Nephron progenitor cell (in vitro differentiated cells): Measurements from ENCODE around the gene PDE4C.

ENCODE experiments used
- DNase-seq: peaks from one replicate; pipeline ENCODE4 v3.0.0; 2021
- H3K27ac Mint-ChIP-seq: 2 replicates; pipeline ENCODE4 v1.8.0; 2021; ENCODE audit warnings: mild to moderate bottlenecking, moderate library complexity, mixed read lengths
- H3K27me3 Mint-ChIP-seq: 2 replicates; pipeline ENCODE4 v1.8.0; 2021; ENCODE audit warnings: mild to moderate bottlenecking, low read depth, mixed read lengths; ENCODE audit not compliant: poor library complexity
- H3K36me3 Mint-ChIP-seq: 2 replicates; pipeline ENCODE4 v1.8.0; 2021; ENCODE audit warnings: low read depth, mixed read lengths
- H3K4me1 Mint-ChIP-seq: 2 replicates; pipeline ENCODE4 v1.8.0; 2021; ENCODE audit warnings: mixed read lengths
- H3K4me3 Mint-ChIP-seq: 2 replicates; pipeline ENCODE4 v1.8.0; 2021; ENCODE audit warnings: mild to moderate bottlenecking, moderate library complexity, mixed read lengths
- H3K9me3 Mint-ChIP-seq: 2 replicates; pipeline ENCODE4 v1.8.0; 2021; ENCODE audit warnings: mild to moderate bottlenecking, moderate library complexity, mixed read lengths
- TF ChIP-seq, protein P1 (sequence below): fragments of 200-600 bp; sonication (generic); IDR thresholded peaks from 2 replicates; pipeline ENCODE4 v1.5.0; 2021; ENCODE audit warnings: antibody characterized with exemption

The PDE4C gene

DNA sequence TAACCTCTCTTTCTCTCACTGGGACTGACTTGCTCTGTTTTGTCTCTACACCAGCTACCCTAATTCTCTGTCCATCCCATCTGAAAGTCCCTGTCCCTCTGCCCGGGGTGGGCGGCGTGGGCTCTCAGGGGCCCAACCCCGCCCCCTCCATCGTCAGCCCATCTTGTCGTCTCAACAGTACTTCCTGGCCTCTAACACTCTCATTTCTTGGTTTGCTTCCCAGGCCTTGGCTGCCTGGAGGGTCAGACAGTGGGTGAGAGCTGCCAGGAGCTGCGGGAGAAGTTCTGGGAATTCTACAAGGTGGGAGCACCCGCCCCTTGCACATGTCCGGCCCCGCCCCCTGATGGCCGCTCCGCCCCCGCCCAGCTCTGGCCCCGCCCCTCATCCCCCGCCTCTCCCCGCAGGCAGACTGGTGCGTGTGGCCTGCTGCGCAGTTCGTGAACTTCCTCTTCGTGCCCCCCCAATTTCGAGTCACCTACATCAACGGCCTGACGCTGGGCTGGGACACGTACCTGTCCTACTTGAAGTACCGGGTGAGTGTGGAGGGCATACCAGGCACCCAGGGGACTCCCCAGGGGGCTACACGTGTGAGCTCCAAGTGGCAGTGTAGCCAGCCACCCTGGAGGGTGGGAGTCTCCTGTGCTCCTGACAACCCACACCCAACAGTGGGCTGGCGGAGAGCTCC lies 31.5 kb downstream of the PDE4C start:
- Mint-ChIP-seq H3K4me1 (peaks cover 22% of the 10 kb centered on the region), H3K27ac (no peak overlapping the region), H3K36me3 (peaks cover 17% of the 10 kb centered on the region), H3K9me3 (no peaks in the 10 kb centered on the region), H3K27me3 (no peaks in the 10 kb centered on the region), H3K4me3 (peak overlapping the region; percentile 87)
- peak; percentile 58 for DNase-seq
- TF ChIP-seq, protein P1, sequence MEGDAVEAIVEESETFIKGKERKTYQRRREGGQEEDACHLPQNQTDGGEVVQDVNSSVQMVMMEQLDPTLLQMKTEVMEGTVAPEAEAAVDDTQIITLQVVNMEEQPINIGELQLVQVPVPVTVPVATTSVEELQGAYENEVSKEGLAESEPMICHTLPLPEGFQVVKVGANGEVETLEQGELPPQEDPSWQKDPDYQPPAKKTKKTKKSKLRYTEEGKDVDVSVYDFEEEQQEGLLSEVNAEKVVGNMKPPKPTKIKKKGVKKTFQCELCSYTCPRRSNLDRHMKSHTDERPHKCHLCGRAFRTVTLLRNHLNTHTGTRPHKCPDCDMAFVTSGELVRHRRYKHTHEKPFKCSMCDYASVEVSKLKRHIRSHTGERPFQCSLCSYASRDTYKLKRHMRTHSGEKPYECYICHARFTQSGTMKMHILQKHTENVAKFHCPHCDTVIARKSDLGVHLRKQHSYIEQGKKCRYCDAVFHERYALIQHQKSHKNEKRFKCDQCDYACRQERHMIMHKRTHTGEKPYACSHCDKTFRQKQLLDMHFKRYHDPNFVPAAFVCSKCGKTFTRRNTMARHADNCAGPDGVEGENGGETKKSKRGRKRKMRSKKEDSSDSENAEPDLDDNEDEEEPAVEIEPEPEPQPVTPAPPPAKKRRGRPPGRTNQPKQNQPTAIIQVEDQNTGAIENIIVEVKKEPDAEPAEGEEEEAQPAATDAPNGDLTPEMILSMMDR = no peak

GRCh38 chr19:18194181-18194530 lies 32.1 kb downstream of the PDE4C start:
- peaks cover 22% of the 10 kb centered on the region for H3K4me1 Mint-ChIP-seq
- peaks cover 13% of the 10 kb centered on the region for H3K36me3 Mint-ChIP-seq
- peaks cover 3% of the 10 kb centered on the region for H3K27me3 Mint-ChIP-seq
- H3K27ac Mint-ChIP-seq = no peak overlapping the region
- TF ChIP-seq, protein P1 = no peak
- peak overlapping the region; percentile 87 for H3K4me3 Mint-ChIP-seq
- no peak for DNase-seq
- H3K9me3 Mint-ChIP-seq = no peaks in the 10 kb centered on the region

DNA sequence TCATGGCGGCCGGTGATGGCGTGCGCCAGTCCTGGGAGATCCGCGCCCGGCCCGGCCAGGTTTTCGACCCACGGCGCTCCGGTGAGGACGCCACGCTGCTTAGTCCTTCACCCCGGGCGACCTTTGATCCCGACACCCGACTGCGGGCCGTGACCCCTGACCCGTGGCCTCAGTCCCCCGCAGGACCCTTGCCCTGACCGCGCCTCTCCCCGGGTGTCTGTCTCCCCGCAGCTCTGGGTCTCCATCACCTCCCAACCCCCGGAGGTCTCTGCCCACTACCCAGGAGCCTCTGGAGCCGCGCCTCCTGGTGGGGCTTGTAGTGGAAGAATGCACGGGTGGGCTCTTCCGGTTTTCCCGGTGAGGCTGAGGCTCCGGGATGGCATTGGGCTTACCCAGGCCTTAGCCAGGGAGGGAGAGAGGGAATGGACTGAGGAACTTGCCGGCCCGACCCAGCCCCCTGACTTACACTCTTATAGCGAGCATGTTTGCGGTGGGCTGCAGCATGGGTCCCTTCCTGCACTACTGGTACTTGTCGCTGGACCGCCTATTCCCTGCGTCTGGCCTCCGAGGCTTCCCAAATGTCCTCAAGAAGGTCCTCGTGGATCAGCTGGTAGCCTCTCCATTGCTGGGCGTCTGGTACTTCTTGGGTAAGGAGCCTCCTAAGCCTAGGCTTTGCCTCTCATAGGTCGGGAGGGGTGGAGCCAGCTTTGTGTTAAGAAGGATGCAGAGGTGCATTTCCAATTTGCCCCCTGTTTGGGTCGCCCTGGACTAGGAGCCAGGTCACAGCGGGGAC lies 32.7 kb downstream of the PDE4C start:
- Mint-ChIP-seq H3K27ac (peak overlapping the region; percentile 61), H3K9me3 (no peaks in the 10 kb centered on the region), H3K27me3 (peaks cover 3% of the 10 kb centered on the region), H3K4me1 (peaks cover 22% of the 10 kb centered on the region), H3K4me3 (peak overlapping the region; percentile 87), H3K36me3 (peaks cover 8% of the 10 kb centered on the region)
- DNase-seq = no peak
- TF ChIP-seq, protein P1 = no peak

GRCh38 chr19:18192673-18193387 lies 33.4 kb downstream of the PDE4C start, which contains the start of gene MPV17L2:
Gene MPV17L2, plus strand, starts transcription at chr19:18193218. Its CDS starts 64 bp downstream, at chr19:18193282.
- Mint-ChIP-seq H3K27ac (peak within 1 kb of the TSS; percentile 61), H3K9me3 (no peaks in the 10 kb centered on the region), H3K36me3 (peaks cover under 1% of the 10 kb centered on the region), H3K4me1 (peaks cover 22% of the 10 kb centered on the region), H3K4me3 (peak within 1 kb of the TSS; percentile 87), H3K27me3 (peaks cover 3% of the 10 kb centered on the region)
- DNase-seq = peak; percentile 98
- TF ChIP-seq, protein P1 = no peak

DNA sequence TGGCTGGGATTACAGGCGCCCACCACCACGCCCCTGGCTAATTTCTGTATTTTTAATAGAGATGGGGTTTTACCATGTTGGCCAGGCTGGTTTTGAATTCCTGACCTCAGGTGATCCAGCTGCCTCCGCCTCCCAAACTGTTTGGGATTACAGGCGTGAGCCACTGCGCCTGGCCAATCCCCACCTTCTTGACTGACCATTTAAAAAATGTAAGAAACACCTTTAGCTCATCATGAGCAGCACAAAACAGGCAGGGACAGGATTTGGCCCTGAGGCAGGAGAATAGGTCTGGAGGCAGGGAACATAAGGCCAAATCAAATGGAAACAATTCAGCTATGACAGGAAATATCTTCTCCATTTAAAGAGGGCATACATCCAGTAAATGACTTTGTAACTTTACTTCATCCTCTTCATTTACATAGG lies 34.6 kb downstream of the PDE4C start:
- Mint-ChIP-seq H3K27ac (no peak overlapping the region), H3K9me3 (no peaks in the 10 kb centered on the region), H3K27me3 (peaks cover 3% of the 10 kb centered on the region), H3K36me3 (no peaks in the 10 kb centered on the region), H3K4me3 (peak overlapping the region; percentile 87), H3K4me1 (peaks cover 29% of the 10 kb centered on the region)
- TF ChIP-seq, protein P1 = no peak
- no peak for DNase-seq
